CD1c-positive myeloid dendritic cell (primary cell): ENCODE measurements around the gene MYCN.

Source experiments
- DNase-seq: peaks from one replicate; pipeline ENCODE4 v3.0.0-alpha.2; 2016; ENCODE audit errors: extremely low spot score

MYCN gene

DNA sequence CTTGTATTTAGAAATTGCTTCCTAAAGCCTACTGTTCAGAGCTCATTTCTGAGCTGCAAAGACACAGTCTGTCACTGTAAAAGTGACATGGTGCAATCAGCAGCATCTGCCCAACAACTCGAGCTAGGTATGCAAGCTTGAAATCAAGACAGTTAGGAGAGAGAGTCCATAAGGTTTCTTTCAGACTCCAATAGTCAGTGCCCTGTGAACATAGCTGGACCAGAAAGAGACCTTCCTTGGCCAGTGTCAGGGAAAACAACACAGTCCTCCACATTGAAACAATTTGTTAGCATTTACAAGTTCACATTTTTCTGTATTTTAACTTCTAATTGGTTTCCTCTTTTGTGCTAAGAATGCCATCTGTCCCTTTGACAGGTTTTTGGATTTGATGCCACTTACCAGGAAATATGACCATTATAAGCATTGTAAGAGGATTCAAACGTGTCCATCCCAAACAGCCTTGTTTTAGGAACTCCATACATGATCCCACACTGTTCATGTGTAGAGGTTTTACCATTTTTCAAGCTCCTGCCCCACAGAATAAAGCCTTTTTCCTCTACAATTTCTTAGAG lies 8.9 kb upstream of the MYCN start:
- DNase-seq, result no peak

DNA sequence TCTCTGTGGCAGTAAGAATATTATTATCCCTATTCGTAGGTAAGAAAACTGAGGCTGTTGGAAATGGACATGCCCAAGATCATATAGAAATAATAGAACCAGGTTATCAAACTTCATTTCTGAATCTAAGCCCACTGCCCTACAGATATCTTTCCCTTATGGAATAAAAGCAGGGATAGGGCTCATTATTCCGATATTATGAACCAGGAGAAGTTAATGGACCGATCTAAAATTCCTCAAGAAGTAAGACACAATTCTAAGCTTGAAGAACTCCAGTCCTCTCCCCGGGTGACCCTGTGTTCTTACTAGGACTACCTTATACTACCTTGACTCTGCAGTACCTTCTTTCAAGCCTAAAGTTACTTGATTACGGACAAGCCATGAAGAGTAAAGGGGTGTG lies 8.4 kb upstream of the MYCN start:
- no peak for DNase-seq

DNA sequence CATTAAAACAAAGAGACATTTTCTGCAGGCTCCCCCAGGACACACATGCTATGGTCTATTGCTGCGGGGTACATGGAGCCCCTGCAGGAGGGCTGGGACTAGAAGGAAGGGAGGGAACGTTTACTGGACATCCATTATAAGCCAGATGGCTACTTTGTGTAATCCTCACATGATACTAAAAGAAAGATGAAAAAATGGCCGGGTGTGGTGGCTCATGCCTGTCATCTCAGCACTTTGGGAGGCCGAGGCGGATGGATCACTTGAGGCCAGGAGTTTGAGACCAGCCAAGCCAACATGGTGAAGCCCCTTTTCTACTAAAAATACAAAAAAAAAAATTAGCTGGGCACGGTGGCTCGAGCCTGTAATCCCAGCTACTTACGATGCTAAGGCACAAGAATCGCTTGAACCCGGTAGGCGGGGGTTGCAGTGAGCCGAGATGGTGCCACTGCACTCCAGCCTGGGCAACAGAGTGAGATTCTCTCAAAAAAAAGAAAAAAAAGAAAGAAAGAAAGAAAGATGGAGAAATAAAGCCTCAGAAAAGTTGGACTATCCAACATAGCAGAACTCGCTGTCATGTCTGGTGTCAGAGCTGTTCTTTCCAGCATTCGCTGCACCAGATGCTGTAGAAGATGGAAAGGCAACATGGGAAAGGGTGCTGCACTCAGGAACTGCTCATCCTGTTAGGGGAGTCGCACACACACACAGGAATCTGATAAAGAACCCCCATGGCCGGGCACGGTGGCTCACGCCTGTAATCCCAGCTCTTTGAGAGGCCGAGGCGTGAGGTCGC lies 7.8 kb upstream of the MYCN start:
- DNase-seq, result no peak

DNA sequence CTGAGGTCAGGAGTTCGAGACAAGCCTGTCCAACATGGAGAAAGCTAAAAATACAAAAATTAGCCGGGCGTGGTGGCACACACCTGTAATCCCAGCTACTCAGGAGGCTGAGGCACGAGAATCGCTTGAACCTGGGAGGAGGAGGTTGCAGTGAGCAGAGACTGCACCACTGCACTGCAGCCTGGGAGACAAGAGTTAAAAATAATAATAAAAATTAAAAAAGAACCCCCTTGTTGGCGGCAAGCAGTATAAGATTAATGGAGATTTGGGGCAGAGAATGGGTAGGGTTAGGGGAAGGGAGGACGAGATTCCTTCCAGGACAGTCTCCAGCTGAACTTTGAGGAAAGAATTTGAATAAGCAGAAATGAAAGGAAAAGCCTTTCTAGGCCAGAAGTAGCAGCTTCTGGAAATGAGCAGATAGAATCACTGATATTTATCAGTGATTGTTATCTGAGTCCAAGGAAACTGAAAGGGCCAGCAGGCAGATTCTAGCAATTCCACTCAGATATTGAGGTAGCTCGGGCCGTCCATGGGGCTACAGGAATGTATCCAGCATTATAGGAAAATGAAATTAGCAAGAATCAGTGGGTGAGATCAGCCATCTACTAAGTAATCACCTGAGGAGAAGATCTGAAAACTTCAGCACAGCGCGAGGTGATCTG lies 7.0 kb upstream of the MYCN start:
- no peak for DNase-seq

DNA sequence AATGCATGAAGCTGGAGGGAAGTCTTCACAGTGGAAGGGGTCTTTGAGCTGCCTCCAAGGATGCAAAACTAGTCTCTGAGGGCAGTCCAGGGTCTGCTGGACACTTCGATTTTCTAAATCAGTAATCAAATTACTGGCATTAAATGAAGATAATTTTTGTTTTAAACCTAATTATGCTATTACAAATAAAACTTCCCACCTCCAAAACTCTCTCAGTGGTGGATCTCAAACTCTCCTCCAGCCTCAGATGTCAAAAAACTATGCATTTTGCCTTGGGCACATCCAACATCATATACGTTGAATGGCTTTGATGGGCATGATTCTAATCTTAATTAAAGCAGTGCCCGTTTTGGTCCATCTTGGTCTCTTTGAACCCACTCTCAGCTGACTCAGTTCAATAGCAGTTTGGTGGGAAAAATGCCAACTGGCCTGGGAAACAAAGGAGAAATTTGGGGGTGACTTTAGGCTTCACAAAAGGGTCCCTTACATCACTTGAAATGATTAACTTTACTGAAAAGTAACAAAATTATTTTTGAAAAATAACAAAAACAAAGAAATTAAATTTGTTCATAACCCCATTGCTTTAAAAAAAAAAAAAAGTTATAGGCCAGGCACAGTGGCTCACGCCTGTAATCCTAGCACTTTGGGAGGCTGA lies 5.9 kb upstream of the MYCN start:
- DNase-seq, result no peak

DNA sequence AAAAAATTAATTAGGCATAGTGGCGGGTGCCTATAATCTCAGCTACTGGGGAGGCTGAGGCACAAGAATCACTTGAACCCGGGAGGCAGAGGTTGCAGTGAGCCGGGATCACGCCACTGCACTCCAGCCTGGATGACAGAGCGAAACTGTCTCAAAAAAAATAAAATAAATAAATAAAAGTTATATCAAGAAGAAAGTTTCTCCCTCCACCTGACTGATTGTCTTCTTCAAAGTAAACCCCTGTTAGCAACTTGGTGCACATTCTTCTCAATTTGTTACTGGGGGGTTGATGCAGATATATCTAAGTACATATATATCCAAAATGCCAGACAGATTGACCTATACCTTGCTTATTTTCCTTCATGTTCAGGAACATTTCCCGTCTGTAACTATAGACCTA lies 5.2 kb upstream of the MYCN start:
- no peak for DNase-seq

DNA sequence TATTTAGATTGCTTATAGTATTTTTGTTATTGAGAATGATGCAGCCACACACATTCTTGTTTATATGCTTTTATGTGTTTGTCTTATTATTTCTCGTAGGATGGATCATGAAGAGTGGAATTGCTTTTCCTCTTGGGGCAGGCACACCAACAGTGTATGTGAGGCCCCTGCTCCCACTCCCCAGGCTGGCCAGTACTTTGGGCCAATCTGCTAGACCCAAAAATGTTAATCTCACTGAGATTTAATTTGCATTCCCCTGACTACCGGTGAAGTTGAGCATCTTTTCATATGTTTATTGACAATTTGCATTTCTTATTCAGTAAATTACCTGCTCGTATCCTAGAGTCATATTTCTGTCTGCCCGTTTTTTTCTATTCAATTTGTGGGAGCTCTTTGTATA lies 4.7 kb upstream of the MYCN start:
- DNase-seq, result no peak

DNA sequence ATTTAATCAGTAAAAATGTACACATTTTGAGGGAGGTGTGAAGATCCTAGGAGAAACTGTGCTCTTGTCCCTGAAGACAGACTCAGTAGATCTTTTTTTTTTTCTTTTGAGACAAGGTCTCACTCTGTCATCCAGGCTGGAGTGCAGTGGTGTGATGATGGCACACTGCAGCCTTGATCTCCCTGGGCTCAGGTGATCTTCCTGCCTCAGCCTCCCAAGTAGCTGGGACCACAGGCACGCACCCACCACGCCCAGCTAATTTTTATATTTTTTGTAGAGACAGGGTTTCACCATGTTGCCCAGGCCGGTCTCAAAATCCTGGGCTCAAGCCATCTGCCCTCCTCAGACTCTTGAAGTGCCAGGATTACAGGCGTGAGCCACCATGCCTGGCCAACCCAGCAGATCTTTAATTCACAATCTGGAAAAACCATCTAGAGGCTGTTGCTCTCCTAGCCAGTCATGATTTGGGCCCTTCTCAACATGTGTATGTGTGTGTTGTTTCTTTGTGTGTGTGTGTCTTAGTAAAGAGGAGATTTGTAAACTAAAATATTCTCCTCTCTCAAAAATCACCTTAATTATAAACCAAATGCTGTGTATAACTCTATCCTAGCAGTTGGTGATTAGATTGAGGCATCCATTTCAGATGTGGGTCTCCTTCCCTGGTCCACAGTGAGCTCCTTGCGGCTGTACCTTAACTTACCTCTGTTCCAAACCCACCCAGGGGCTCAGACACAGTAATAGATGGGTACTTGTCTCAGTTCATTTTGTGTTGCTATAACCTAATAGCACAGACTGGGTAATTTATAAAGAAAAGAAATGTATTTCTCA lies 3.9 kb upstream of the MYCN start:
- DNase-seq, result no peak

DNA sequence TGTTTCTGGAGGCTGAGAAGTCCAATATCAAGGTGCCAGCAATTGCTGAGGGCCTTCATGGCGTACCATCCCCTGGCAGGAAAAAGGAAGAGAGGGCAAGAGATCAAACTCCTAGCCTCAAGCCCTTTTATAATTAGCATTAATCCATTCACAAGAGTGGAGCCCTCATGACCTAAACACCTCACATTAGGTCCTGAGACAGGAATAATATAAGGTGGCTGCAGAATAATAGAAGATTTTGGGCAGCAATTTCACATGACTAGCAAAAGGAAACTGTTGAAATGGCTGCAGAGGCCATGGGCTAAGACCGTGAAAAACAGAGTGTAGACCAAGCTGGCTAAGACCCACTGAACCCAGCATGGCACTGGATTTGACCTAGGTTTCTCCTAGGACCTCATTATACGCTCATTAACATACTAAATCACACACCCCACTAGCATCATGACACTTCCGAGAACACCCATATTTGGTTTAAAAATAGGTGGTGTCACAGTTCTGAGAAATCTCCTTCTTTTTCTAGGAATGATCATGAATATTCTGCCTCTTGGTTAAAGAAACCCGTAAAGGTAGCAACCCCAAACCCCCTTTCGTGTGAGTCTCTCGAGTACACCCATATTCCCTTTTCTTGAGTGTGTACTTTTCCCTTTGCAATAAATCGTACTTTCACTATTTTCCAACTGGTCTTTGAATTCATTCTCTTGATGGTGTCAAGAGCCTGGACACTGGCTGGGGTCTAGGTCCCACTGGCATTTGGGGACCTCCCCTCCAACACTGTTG lies 3.1 kb upstream of the MYCN start:
- DNase-seq, result no peak

DNA sequence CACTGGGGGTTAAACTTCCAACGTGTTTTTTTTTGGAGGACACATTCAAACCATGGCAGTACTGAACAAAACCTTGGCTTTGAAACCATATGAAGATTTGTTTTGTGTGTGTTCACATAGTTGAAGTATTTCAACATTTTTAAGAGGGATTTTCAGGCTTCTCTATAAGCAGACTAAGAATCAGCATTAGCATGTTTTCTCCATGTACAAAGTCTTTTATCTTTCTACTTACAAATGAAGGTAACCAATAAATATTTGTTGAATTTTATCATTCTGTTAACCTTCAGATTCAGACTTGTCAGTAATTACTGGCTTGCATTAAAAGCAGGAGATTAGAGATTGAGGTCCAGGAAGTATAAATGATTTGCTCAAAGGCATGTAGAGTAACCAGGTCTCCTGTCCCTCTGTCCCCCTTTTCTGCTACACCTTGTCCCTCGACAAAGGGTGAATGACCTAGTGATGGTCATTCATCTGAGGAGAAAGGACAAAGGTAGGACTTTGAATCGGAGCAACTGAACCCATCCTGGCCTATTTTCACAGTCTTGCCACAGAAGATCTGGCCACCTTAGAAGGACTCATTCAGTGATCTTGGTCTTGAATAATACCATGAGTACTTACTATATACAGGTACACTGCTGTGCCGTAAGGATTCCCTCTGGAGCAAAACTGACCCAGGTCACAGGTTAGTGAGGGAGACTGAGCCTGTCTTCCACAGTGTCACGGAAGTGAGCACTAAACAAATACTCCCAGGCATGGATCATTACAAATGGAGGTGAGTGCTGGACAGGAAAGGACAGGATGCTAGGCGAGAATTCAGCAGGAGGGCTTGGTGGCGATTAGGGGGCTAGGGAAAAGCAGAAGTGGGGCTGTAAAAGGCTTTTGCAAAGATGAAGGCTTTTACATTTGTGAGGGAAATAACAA lies 2.2 kb upstream of the MYCN start:
- DNase-seq, result no peak

DNA sequence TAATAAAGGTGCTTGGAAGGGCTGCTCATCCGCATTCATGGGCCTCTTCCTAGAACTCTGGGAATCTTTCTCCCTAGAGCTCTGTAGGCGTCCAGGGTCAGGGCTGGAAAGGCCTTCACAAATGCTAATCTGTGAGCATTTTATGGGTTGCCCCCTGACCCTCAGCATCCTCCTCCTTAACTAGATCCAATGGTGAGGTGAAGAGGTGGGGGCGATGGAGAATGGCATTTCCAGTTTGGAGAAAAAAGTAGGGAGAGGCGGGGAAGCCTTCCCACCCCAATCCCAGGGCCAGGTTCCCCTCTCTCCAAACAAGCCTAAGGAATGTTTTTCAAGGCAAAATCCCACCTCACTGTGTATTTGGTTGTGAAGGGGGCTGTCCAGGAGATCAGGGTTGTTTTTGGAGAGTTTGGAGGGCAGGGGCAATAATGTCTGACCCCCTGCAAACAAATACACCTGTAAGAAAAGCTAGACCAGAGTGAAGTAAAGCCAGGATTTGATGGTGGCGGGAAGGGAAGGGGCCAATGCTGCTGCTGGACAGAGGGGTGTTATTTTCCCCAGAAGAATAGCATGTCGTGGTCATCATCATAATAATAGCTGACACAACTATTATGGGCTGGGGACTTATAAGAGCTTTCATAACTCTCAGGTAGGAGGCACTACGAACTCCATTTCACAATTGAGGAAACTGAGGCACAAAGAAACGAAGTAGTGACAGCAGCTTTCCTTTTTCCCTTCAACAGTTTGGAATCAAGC lies 1.4 kb upstream of the MYCN start:
- no peak for DNase-seq

DNA sequence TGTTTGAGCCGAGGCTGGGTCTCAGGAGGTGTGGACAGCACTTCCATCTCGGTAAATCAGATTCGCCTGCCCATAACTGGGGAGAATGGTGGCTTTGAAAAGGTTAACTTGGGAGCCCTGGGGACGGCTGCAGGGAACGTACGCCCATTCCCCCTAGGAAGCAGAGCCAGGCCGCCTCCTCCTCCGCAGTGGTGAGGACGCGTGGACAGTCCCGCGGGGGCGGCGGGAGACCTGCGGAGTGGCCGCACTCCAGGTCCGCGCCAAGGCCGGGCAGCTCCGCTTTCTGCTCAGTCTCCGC lies 845 bp upstream of the MYCN start:
- peak; percentile 51 for DNase-seq

DNA sequence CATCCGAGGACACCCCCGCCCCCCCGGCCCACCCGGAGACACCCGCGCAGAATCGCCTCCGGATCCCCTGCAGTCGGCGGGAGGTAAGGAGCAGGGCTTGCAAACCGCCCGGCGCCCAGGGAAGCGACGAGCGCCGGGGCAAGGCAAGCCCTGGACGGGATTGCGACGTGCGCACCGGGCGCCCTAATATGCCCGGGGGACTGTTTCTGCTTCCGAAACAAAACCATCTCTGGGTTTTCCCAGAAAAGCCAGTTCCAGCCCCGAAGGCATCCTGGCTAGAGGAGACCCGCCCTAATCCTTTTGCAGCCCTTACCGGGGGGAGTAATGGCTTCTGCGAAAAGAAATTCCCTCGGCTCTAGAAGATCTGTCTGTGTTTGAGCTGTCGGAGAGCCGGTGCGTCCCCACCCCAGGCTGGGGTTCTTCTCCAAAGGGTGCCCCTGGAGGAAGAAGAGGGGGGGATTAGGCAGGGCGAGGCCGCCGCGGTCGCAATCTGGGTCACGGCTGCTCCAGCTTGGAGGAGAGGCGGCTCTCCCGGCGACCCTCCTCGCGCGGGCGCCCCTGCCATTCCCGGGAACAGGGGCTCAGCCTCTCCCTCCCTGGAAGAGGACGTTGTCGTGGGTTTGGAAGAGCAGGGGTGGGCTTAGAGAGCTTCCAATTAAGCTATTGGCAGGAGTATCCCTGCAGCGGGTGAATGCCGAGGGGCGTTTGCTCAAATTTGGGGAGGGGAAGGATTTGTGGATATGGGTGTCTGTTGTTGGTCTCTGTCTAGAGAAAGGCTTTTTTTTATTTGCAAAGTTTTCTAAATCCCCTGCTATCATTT lies 521 bp downstream of the MYCN start:
- DNase-seq, result no peak

DNA sequence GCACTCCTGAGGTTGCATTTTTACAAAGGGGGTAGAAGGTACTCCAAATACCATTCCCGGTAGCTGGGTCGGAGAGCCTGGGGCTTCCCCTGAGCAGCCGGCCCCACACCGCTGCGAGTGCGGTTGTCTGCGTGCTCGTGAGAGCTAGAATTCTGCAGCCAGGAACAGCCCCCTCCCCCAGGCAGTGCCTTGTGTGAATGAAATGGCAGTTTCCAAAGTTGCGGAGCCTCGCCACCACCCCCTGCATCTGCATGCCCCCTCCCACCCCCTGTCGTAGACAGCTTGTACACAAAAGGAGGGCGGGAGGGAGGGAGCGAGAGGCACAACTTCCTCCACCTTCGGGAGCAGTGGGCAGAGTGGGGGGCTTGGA lies 1.1 kb downstream of the MYCN start:
- no peak for DNase-seq

DNA sequence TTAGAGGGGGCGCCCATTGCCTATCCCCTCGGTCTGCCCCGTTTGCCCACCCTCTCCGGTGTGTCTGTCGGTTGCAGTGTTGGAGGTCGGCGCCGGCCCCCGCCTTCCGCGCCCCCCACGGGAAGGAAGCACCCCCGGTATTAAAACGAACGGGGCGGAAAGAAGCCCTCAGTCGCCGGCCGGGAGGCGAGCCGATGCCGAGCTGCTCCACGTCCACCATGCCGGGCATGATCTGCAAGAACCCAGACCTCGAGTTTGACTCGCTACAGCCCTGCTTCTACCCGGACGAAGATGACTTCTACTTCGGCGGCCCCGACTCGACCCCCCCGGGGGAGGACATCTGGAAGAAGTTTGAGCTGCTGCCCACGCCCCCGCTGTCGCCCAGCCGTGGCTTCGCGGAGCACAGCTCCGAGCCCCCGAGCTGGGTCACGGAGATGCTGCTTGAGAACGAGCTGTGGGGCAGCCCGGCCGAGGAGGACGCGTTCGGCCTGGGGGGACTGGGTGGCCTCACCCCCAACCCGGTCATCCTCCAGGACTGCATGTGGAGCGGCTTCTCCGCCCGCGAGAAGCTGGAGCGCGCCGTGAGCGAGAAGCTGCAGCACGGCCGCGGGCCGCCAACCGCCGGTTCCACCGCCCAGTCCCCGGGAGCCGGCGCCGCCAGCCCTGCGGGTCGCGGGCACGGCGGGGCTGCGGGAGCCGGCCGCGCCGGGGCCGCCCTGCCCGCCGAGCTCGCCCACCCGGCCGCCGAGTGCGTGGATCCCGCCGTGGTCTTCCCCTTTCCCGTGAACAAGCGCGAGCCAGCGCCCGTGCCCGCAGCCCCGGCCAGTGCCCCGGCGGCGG lies 1.7 kb downstream of the MYCN start:
- DNase-seq, result no peak

DNA sequence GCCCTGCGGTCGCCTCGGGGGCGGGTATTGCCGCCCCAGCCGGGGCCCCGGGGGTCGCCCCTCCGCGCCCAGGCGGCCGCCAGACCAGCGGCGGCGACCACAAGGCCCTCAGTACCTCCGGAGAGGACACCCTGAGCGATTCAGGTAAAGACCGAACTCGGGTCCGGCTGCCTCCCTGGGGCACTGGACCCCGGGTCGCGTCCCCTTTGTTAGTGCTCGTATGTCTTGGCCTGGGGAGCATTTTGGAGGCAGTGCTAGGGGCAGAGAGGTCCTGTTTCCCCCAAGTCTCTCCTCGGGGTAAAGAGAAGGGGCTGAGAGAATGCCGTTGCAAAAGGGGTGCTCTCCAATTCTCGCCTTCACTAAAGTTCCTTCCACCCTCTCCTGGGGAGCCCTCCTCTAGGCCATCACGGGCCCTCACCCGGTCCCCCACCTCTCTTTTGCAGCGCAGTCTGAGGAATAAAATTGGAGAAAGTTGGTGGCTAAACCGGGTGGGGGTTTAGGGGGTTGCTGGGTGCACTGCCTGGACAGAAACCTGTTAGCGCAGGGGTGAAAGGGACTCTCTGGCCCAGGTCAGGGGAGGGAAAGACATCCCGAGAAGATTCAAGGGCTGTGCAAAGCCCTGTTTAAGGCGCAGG lies 2.5 kb downstream of the MYCN start:
- no peak for DNase-seq
